H1 (cell line): ENCODE data around the gene C1orf52. TPM values are rescaled to one million over a fixed set of nuclear protein-coding genes. Genes with fewer than 3 reads are reported as not detected.

Experiments used
- CTCF ChIA-PET: fragments of 300-600 bp; sonication (Branson Sonifier 250); formaldehyde crosslinking; loops from one replicate; lab custom pipeline; 2021; ENCODE audit not compliant: partially characterized antibody; lab: Charles Lee
- POLR2A ChIA-PET: fragments of 300-600 bp; sonication (Branson Sonifier 250); formaldehyde crosslinking; loops from one replicate; lab custom pipeline; 2021; ENCODE audit warnings: inconsistent platforms; ENCODE audit not compliant: partially characterized antibody; lab: Charles Lee
- DNase-seq, 2 experiments: peaks; one replicate each; pipeline versions ENCODE4 v3.0.0 to v3.0.0-alpha.2; 2010 to 2022; ENCODE audit warnings: low spot score in 2 of 2, low read depth in 1 of 2, mixed read lengths in 1 of 2
- FAIRE-seq: peaks from 2 replicates; lab custom pipeline; 2011; peaks lifted over from hg19 to GRCh38; lab: Jason Lieb, UNC
- H2AFZ ChIP-seq: 2 replicates; pipeline ENCODE4 v1.8.1; 2012; ENCODE audit warnings: low read length, inconsistent platforms
- H2AK5ac ChIP-seq: 2 replicates; pipeline ENCODE4 v1.6.1; 2013; ENCODE audit warnings: low read depth, low read length
- H2BK120ac ChIP-seq: replicated peaks from 2 replicates; pipeline ENCODE3; 2013; ENCODE audit warnings: low read depth, low read length, inconsistent platforms
- H2BK12ac ChIP-seq: 2 replicates; pipeline ENCODE4 v1.6.1; 2013; ENCODE audit warnings: low read depth, low read length
- H2BK15ac ChIP-seq: 2 replicates; pipeline ENCODE4 v1.6.1; 2013; ENCODE audit warnings: low read length
- H2BK20ac ChIP-seq: 2 replicates; pipeline ENCODE4 v1.6.1; 2013; ENCODE audit warnings: low read length
- H2BK5ac ChIP-seq: 2 replicates; pipeline ENCODE4 v1.6.1; 2013; ENCODE audit warnings: low read depth, low read length
- H3K14ac ChIP-seq: 2 replicates; pipeline ENCODE4 v1.6.1; 2013; ENCODE audit warnings: inconsistent platforms; ENCODE audit not compliant: insufficient read length
- H3K18ac ChIP-seq: 2 replicates; pipeline ENCODE4 v1.6.1; 2013; ENCODE audit warnings: low read length; ENCODE audit errors: extremely low read depth
- H3K23ac ChIP-seq: 2 replicates; pipeline ENCODE4 v1.6.1; 2013; ENCODE audit warnings: inconsistent platforms; ENCODE audit not compliant: insufficient read length
- H3K23me2 ChIP-seq: 2 replicates; pipeline ENCODE4 v1.6.1; 2013; ENCODE audit warnings: low read depth, low read length
- H3K27ac ChIP-seq: 2 replicates; pipeline ENCODE4 v1.6.1; 2011; ENCODE audit warnings: low read depth, low read length, inconsistent platforms
- H3K27me3 ChIP-seq, 4 experiments: replicated peaks in 1 of 4; 1 replicate in 1 of 4; 2 replicates in 3 of 4; pipeline versions ENCODE4 v1.6.1 to v1.8.1; 2011 to 2013; ENCODE audit warnings: low read length in 3 of 4, mild to moderate bottlenecking in 3 of 4, inconsistent platforms in 2 of 4, mixed read lengths in 2 of 4, moderate library complexity in 1 of 4; ENCODE audit not compliant: control insufficient read depth in 3 of 4, insufficient read depth in 3 of 4; ENCODE audit errors: extremely low read depth in 1 of 4
- H3K36me3 ChIP-seq, 4 experiments: 2 replicates each; pipeline versions ENCODE4 v1.6.1 to v1.8.1; 2011 to 2013; ENCODE audit warnings: mild to moderate bottlenecking in 4 of 4, low read length in 3 of 4, moderate library complexity in 2 of 4, control low read depth in 1 of 4, inconsistent platforms in 1 of 4; ENCODE audit not compliant: insufficient read depth in 4 of 4, control insufficient read depth in 2 of 4
- H3K4ac ChIP-seq: replicated peaks from 2 replicates; pipeline ENCODE3; 2013; ENCODE audit warnings: low read length, low read depth, mixed read lengths, inconsistent platforms; ENCODE audit not compliant: insufficient read length
- H3K4me1 ChIP-seq, 4 experiments: replicated peaks in 1 of 4; 1 replicate in 1 of 4; 2 replicates in 3 of 4; pipeline versions ENCODE4 v1.6.1 to v1.8.1; 2011 to 2013; ENCODE audit warnings: low read length in 3 of 4, inconsistent platforms in 2 of 4, mixed read lengths in 1 of 4; ENCODE audit not compliant: insufficient read depth in 4 of 4, control insufficient read depth in 3 of 4
- H3K4me2 ChIP-seq, 2 experiments: 2 replicates each; pipeline versions ENCODE4 v1.6.1 to v1.8.1; 2011 to 2013; ENCODE audit warnings: low read depth in 2 of 2, low read length in 2 of 2, control low read depth in 1 of 2, inconsistent platforms in 1 of 2, mild to moderate bottlenecking in 1 of 2; ENCODE audit not compliant: insufficient read depth in 1 of 2
- H3K4me3 ChIP-seq, 4 experiments: fragments of 200-600, 300-600 bp in 1 of 4; sonication (generic), shearing (Covaris generic), sonication (Bioruptor Twin) in 1 of 4; 2 replicates each; pipeline versions ENCODE4 v1.5.1 to v1.8.1; 2011 to 2016; ENCODE audit warnings: low read length in 4 of 4, low read depth in 3 of 4, control low read depth in 2 of 4, inconsistent platforms in 2 of 4, mild to moderate bottlenecking in 2 of 4, mixed read lengths in 1 of 4, moderate library complexity in 1 of 4; ENCODE audit not compliant: insufficient read depth in 2 of 4; ENCODE audit errors: extremely low read depth in 1 of 4
- H3K56ac ChIP-seq: replicated peaks from 2 replicates; pipeline ENCODE3; 2013; ENCODE audit warnings: low read depth, mild to moderate bottlenecking, mixed read lengths, low read length, inconsistent platforms; ENCODE audit not compliant: insufficient read length
- H3K79me1 ChIP-seq: 2 replicates; pipeline ENCODE4 v1.6.1; 2013; ENCODE audit warnings: low read depth, low read length, control low read depth
- H3K79me2 ChIP-seq, 2 experiments: 2 replicates each; pipeline versions ENCODE4 v1.6.1 to v1.8.1; 2012 to 2013; ENCODE audit warnings: low read length in 2 of 2, mild to moderate bottlenecking in 2 of 2, inconsistent platforms in 1 of 2; ENCODE audit not compliant: insufficient read depth in 2 of 2, control insufficient read depth in 1 of 2
- H3K9ac ChIP-seq, 4 experiments: replicated peaks in 1 of 4; 1 replicate in 1 of 4; 2 replicates in 3 of 4; pipeline versions ENCODE4 v1.6.1 to v1.8.1; 2011 to 2013; ENCODE audit warnings: low read depth in 3 of 4, low read length in 3 of 4, control low read depth in 2 of 4, mild to moderate bottlenecking in 2 of 4, moderate library complexity in 2 of 4, inconsistent platforms in 1 of 4; ENCODE audit errors: extremely low read depth in 1 of 4
- H3K9me3 ChIP-seq, 2 experiments: 2 replicates each; pipeline versions ENCODE4 v1.6.1 to v1.8.1; 2012 to 2013; ENCODE audit warnings: mild to moderate bottlenecking in 2 of 2, moderate library complexity in 2 of 2, control low read depth in 1 of 2, inconsistent platforms in 1 of 2, low read depth in 1 of 2, low read length in 1 of 2, mixed read lengths in 1 of 2; ENCODE audit not compliant: insufficient read depth in 2 of 2
- H4K20me1 ChIP-seq, 2 experiments: replicated peaks in 1 of 2; 2 replicates each; pipeline versions ENCODE3 to v1.8.1; 2011 to 2013; ENCODE audit warnings: inconsistent platforms in 2 of 2, low read length in 2 of 2, mild to moderate bottlenecking in 1 of 2; ENCODE audit not compliant: insufficient read depth in 2 of 2, control insufficient read depth in 1 of 2
- H4K5ac ChIP-seq: 2 replicates; pipeline ENCODE4 v1.6.1; 2013; ENCODE audit warnings: low read length, low read depth, mixed read lengths, inconsistent platforms; ENCODE audit not compliant: insufficient read length
- H4K8ac ChIP-seq: 2 replicates; pipeline ENCODE4 v1.8.0; 2013; ENCODE audit warnings: mild to moderate bottlenecking, moderate library complexity, low read length, inconsistent platforms; ENCODE audit not compliant: insufficient read depth; ENCODE audit errors: extremely low read depth
- H4K91ac ChIP-seq: replicated peaks from 2 replicates; pipeline ENCODE3; 2013; ENCODE audit warnings: low read length, mixed read lengths, inconsistent platforms; ENCODE audit not compliant: insufficient read length
- ASH2L ChIP-seq: fragments of 200-600, 300-600 bp; sonication (generic); IDR thresholded peaks from one replicate; pipeline ENCODE4 v1.7.1; 2017; ENCODE audit warnings: low read length
- CHD1 ChIP-seq: IDR thresholded peaks from 2 replicates; pipeline ENCODE4 v1.6.1; 2012; ENCODE audit warnings: low read depth, low read length, improper control_type of control experiment
- CHD2 ChIP-seq: IDR thresholded peaks from 2 replicates; pipeline ENCODE4 v1.6.1; 2012; ENCODE audit warnings: low read length, improper control_type of control experiment
- CREB1 ChIP-seq: IDR thresholded peaks from 2 replicates; pipeline ENCODE4 v1.6.1; 2012; ENCODE audit warnings: inconsistent platforms
- E2F6 ChIP-seq: IDR thresholded peaks from 2 replicates; pipeline ENCODE4 v1.6.1; 2012; ENCODE audit warnings: inconsistent platforms
- EGR1 ChIP-seq: IDR thresholded peaks from 2 replicates; pipeline ENCODE4 v1.6.1; 2011; ENCODE audit warnings: low read depth, low read length, borderline replicate concordance
- GABPA ChIP-seq: IDR thresholded peaks from 2 replicates; pipeline ENCODE4 v1.6.1; 2011; ENCODE audit warnings: mild to moderate bottlenecking, low read length, moderate library complexity, borderline replicate concordance; ENCODE audit not compliant: insufficient read depth
- JUN ChIP-seq: IDR thresholded peaks from 2 replicates; pipeline ENCODE4 v1.6.1; 2011; ENCODE audit warnings: low read depth, mild to moderate bottlenecking, improper control_type of control experiment, low read length
- NRF1 ChIP-seq: IDR thresholded peaks from 2 replicates; pipeline ENCODE4 v1.6.1; 2011; ENCODE audit warnings: mild to moderate bottlenecking, low read depth, low read length, improper control_type of control experiment
- RXRA ChIP-seq: IDR thresholded peaks from 2 replicates; pipeline ENCODE4 v1.6.1; 2011; ENCODE audit warnings: low read depth, mild to moderate bottlenecking, low read length, moderate library complexity; ENCODE audit not compliant: insufficient read depth
- SP1 ChIP-seq: IDR thresholded peaks from 2 replicates; pipeline ENCODE4 v1.6.1; 2011; ENCODE audit warnings: low read depth, low read length
- WGBS, 2 experiments: shearing (Covaris generic) in 1 of 2; methylation state at CpG; one replicate each; pipeline versions ENCODE4 v1.1.6 to v1.1.7; 2013 to 2015; ENCODE audit warnings: low lambda C conversion rate in 2 of 2, mixed read lengths in 2 of 2, inconsistent platforms in 1 of 2, low coverage in 1 of 2, missing lambda C conversion rate in 1 of 2; ENCODE audit not compliant: insufficient replicate concordance in 2 of 2, insufficient coverage in 1 of 2, insufficient read length in 1 of 2; ENCODE audit errors: extremely low coverage in 1 of 2, missing lambda C conversion rate in 1 of 2; 5-methylcytosine and 5-hydroxymethylcytosine counted together
- polyA plus RNA-seq, 7 experiments: library from polyadenylated mRNA; depleted of rRNA in 3 of 7; stranded (reverse) in 5 of 7; unstranded in 2 of 7; fragments of >200 nt in 5 of 7; fragments of 200-250 nt in 2 of 7; gene quantifications; 1 replicate in 5 of 7; 2 replicates in 1 of 7; 4 replicates in 1 of 7; pipeline versions ENCODE4 v1.2.1 to v1.2.3, GENCODE V29; 2011 to 2013; ENCODE audit warnings: missing spikeins in 2 of 7, mixed read lengths in 2 of 7
- total RNA-seq: library from RNA; stranded (reverse); fragmentation: NEBNext Ultra II Directional; extraction: Animal tissue kit (Norgen Biotek cat#: 25700); gene quantifications from 2 replicates; pipeline ENCODE4 v1.2.1, GENCODE V29; 2021

C1orf52 gene
- total and polyA plus RNA-seq, 2 of the 8 experiments (the other 6 are each of a cell fraction or from before 2014, with no cell fraction given) = 29.2 to 39.1 TPM

GRCh38 chr1:85303440-85304162, 44.1 kb upstream of the C1orf52 start:
- H4K91ac ChIP-seq = no peak overlapping the region
- H2AFZ ChIP-seq = no peak overlapping the region
- H3K4me2 ChIP-seq = no peak overlapping the region
- no peak overlapping the region for H4K8ac ChIP-seq
- POLR2A ChIA-PET = interaction anchor here (0.8 kb wide), 1 partner anchor 280 kb away, joined by 3 read pairs; no protein-coding TSS in a partner anchor
- CTCF ChIA-PET = interaction anchor here (0.6 to 2.2 kb wide), 8 partner anchors 10 to 581 kb away, joined by 3 to 8 read pairs (median 4); no protein-coding TSS in a partner anchor
- no peak overlapping the region for H3K27ac ChIP-seq
- H2BK12ac ChIP-seq = no peak overlapping the region
- H4K5ac ChIP-seq = no peak overlapping the region
- H3K79me1 ChIP-seq = no peaks in the 10 kb centered on the region
- H2BK15ac ChIP-seq = no peak overlapping the region
- H3K23ac ChIP-seq = no peak overlapping the region
- no peak overlapping the region for H3K4ac ChIP-seq
- no peaks in the 10 kb centered on the region for H3K79me2 ChIP-seq
- no peak overlapping the region for H2BK20ac ChIP-seq
- no peaks in the 10 kb centered on the region for H4K20me1 ChIP-seq
- H3K4me1 ChIP-seq = peaks cover under 1 to 3% (median 2%) of the 10 kb centered on the region in 4 experiments; a peak in 4 of 7 replicates
- no peak overlapping the region for H3K56ac ChIP-seq
- no peaks in the 10 kb centered on the region for H3K9me3 ChIP-seq
- H3K9ac ChIP-seq = no peak overlapping the region
- DNase-seq (no peak), FAIRE-seq (no peak)
- 79% methylated on average over 4 of the region's 4 CpGs; no CpG with 5 or more reads in 1 of the 2 experiments for WGBS, 2 experiments
- no peak overlapping the region for H2BK120ac ChIP-seq
- no peak overlapping the region for H3K4me3 ChIP-seq
- H3K23me2 ChIP-seq = no peaks in the 10 kb centered on the region
- no peak overlapping the region for H2AK5ac ChIP-seq
- no peak overlapping the region for H3K18ac ChIP-seq
- H2BK5ac ChIP-seq = no peak overlapping the region
- H3K36me3 ChIP-seq = no peaks in the 10 kb centered on the region
- no peaks in the 10 kb centered on the region for H3K27me3 ChIP-seq
- no peak overlapping the region for H3K14ac ChIP-seq
- no peak for TF ChIP-seq ASH2L
- no peak for TF ChIP-seq RXRA
- no peak for TF ChIP-seq EGR1
- no peak for TF ChIP-seq CREB1
- TF ChIP-seq SP1 = no peak
- TF ChIP-seq CHD2 = no peak
- TF ChIP-seq NRF1 = no peak
- TF ChIP-seq JUN = no peak
- TF ChIP-seq GABPA = no peak
- TF ChIP-seq CHD1 = no peak
- TF ChIP-seq E2F6 = no peak
